GM18868 (cell line): ENCODE results near the gene TBC1D23.
A peak's percentile ranks its signal among the peaks of the same experiment; 100 is the strongest.
"Not testable (repeated sequence)": the region's sequence is repeated elsewhere in the genome, so short reads cannot be mapped to it uniquely, and the experiment has no call there.

Experiments
- ATAC-seq: cut with Tn5 transposase; IDR thresholded peaks from one replicate; pipeline ENCODE4 v1.9.1; 2021; ENCODE audit warnings: mild to moderate bottlenecking, moderate library complexity; ENCODE audit not compliant: unreplicated experiment

The TBC1D23 gene

GRCh38 chr3:100260685-100261484, at the start of gene TBC1D23:
Gene TBC1D23, plus strand, starts transcription at chr3:100260992. Its CDS starts 27 bp downstream, at chr3:100261019.
- peak; percentile 100 for ATAC-seq

GRCh38 chr3:100213891-100214573, 46.8 kb upstream of the TBC1D23 start:
- no peak for ATAC-seq

- no peak for ATAC-seq
These were observed 46.2 kb upstream of the TBC1D23 start for GRCh38 chr3:100214574-100214964.

GRCh38 chr3:100216713-100217112, 44.1 kb upstream of the TBC1D23 start:
- no peak for ATAC-seq

- no peak for ATAC-seq
These were observed 39.6 kb upstream of the TBC1D23 start for GRCh38 chr3:100221159-100221558.

GRCh38 chr3:100225193-100225592, 35.6 kb upstream of the TBC1D23 start:
- ATAC-seq = no peak

- no peak for ATAC-seq
These were observed 34.9 kb upstream of the TBC1D23 start for GRCh38 chr3:100225883-100226282.

- no peak for ATAC-seq
These were observed 33.9 kb upstream of the TBC1D23 start for GRCh38 chr3:100226712-100227429.

- ATAC-seq = no peak
These were observed 33.3 kb upstream of the TBC1D23 start for GRCh38 chr3:100227511-100227921.

- ATAC-seq = no peak
These were observed 32.5 kb upstream of the TBC1D23 start for GRCh38 chr3:100228247-100228646.

- ATAC-seq = not testable (repeated sequence)
These were observed 31.6 kb upstream of the TBC1D23 start for GRCh38 chr3:100229188-100229587.

GRCh38 chr3:100230710-100231109, 30.1 kb upstream of the TBC1D23 start:
- ATAC-seq = no peak

- no peak for ATAC-seq
These were observed 29.1 kb upstream of the TBC1D23 start for GRCh38 chr3:100231668-100232067.

GRCh38 chr3:100234364-100234763, 26.4 kb upstream of the TBC1D23 start:
- ATAC-seq = no peak

GRCh38 chr3:100238599-100238998, 22.2 kb upstream of the TBC1D23 start:
- no peak for ATAC-seq

- not testable (repeated sequence) for ATAC-seq
These were observed 18.3 kb upstream of the TBC1D23 start for GRCh38 chr3:100242471-100242870.

- ATAC-seq = no peak
These were observed 16.5 kb upstream of the TBC1D23 start for GRCh38 chr3:100244264-100244663.

GRCh38 chr3:100245136-100245535, 15.7 kb upstream of the TBC1D23 start:
- ATAC-seq = no peak

GRCh38 chr3:100245927-100246326, 14.9 kb upstream of the TBC1D23 start:
- no peak for ATAC-seq

- no peak for ATAC-seq
These were observed 13.8 kb upstream of the TBC1D23 start for GRCh38 chr3:100246999-100247398.

- ATAC-seq = no peak
These were observed 8.8 kb upstream of the TBC1D23 start for GRCh38 chr3:100252001-100252400.
